ENCODE measurements around the gene DNAAF5.

DNA sequence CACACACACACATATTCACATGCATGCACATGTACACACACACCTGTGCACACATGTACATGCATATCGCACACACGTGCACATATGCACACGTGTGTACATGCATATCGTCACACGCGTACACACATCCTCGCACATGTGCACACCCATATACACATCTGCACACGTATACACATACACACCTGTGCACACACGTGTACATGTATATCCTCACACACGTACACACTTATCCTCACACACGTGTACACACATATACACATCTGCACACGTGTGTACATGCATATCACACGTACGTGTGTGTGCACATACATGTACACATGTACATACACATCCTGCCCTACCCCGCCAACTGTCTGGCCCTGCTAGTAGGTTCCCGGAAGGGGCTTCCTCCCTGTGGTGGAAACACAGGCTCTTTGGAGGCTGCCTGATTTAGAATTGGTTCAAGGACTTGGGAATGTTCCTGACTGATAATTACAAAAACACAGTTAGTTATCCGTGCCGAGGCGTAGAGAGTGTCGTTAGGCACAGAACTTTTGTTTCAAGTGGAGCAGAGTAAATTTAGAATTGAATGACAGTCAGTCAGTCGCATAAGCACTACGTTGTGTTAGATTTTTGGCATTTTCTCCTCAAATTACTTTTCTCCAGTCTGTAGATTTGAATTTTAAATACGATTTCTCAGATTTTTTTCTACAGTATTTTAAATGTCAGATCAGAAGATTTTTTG, 19.1 kb downstream of the DNAAF5 start:
- TF ChIP-seq SPI1 (IDR thresholded peaks at IDR 0.05; ENCODE audit: low read depth, low read length) (no peak), POLR2A (IDR thresholded peaks at IDR 0.05; ENCODE audit: low read depth, low read length) (no peak), POLR2AphosphoS5 (IDR thresholded peaks at IDR 0.05; ENCODE audit: low read depth, low read length) (peak; percentile 66), PAX5 (IDR thresholded peaks at IDR 0.05; ENCODE audit: insufficient read depth, low read length, severe bottlenecking) (no peak), POU2F2 (IDR thresholded peaks at IDR 0.05; ENCODE audit: low read depth, low read length) (no peak), TAF1 (IDR thresholded peaks at IDR 0.05; ENCODE audit: low read depth, low read length) (no peak)
